Measurements from ENCODE around the gene APEH.

The APEH gene

DNA sequence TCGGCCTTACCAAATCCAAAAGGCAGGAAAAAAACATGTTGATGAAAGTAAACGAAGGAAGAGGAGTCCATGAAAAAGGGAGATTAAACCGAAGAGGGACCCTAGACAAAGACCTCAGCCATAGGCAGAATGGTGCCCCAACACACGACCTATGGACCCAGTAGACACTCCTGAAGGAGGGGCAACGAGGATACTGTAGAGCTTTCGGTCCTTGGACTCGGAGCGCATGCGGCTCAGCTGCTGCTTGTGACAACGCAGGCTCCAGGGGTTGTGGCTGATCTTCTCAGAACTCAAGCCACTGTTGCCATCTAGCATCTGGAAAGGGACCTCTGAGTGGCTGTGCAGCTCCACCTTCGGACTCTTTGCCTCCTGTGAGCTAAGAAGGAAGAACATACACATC, 58.4 kb downstream of the APEH start:
- no peak for DNase-seq

DNA sequence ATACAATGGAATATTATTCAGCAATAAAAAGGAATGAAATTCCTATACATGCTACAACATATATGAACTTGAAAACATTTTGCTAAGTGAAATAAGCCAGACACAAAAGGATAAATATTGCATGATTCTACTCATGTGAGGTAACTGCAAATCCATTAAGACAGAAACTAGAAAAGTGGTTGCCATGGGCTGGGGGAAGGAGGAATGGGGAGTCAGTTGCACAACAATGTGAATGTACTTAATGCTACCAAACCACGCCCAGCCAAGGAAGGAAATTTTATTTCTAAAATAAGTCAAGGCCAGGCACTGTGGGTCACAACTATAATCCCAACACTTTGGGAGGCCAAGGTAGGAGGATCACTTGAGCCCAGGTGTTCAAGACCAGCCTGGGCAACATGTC, 59.4 kb downstream of the APEH start:
- DNase-seq = peak in 1 of 2 donors; percentile 13

Data from inflammatory macrophage treated with lipopolysaccharide for 1 hour (primary cell).